ENCODE data around the gene ANTXR1. TPM values are rescaled to one million over a fixed set of nuclear protein-coding genes. Genes with fewer than 3 reads are reported as not detected.

The ANTXR1 gene
- total and polyA plus RNA-seq, 2 of the 8 experiments (the other 6 are each of a cell fraction or from before 2014, with no cell fraction given), result 15.8 to 44.3 TPM

GRCh38 chr2:69134306-69134945, 121.4 kb downstream of the ANTXR1 start:
- Histone ChIP-seq H4K5ac (ENCODE audit: insufficient read length, low read depth, low read length) (no peak overlapping the region), H3K27me3 (replicated peaks in 1 of 4; ENCODE audit: control insufficient read depth in 3 of 4, extremely low read depth in 1 of 4, insufficient read depth in 3 of 4, low read length in 3 of 4) (no peaks in the 10 kb centered on the region), H2AFZ (ENCODE audit: low read length) (no peak overlapping the region), H3K9me3 (ENCODE audit: insufficient read depth in 2 of 2, low read depth in 1 of 2, low read length in 1 of 2) (no peaks in the 10 kb centered on the region), H3K27ac (ENCODE audit: low read depth, low read length) (no peak overlapping the region), H3K4ac (replicated peaks; ENCODE audit: insufficient read length, low read depth, low read length) (no peak overlapping the region), H3K14ac (ENCODE audit: insufficient read length) (no peak overlapping the region), H4K8ac (ENCODE audit: extremely low read depth, insufficient read depth, low read length) (no peak overlapping the region), H3K56ac (replicated peaks; ENCODE audit: insufficient read length, low read depth, low read length) (no peak overlapping the region), H2AK5ac (ENCODE audit: low read depth, low read length) (no peak overlapping the region), H2BK15ac (ENCODE audit: low read length) (no peak overlapping the region), H2BK12ac (ENCODE audit: low read depth, low read length) (no peak overlapping the region), H2BK5ac (ENCODE audit: low read depth, low read length) (no peak overlapping the region), H4K20me1 (replicated peaks in 1 of 2; ENCODE audit: control insufficient read depth in 1 of 2, insufficient read depth in 2 of 2, low read length in 2 of 2) (no peaks in the 10 kb centered on the region), H3K79me1 (ENCODE audit: low read depth, low read length) (no peaks in the 10 kb centered on the region), H3K4me1 (replicated peaks in 1 of 4; ENCODE audit: control insufficient read depth in 3 of 4, insufficient read depth in 4 of 4, low read length in 3 of 4) (no peaks in the 10 kb centered on the region; a peak in 1 of 7 replicates), H3K4me3 (ENCODE audit: extremely low read depth in 1 of 4, insufficient read depth in 2 of 4, low read depth in 3 of 4, low read length in 4 of 4) (no peak overlapping the region), H3K23me2 (ENCODE audit: low read depth, low read length) (no peaks in the 10 kb centered on the region), H4K91ac (replicated peaks; ENCODE audit: insufficient read length, low read length) (no peak overlapping the region), H3K23ac (ENCODE audit: insufficient read length) (no peak overlapping the region), H3K36me3 (ENCODE audit: control insufficient read depth in 2 of 4, insufficient read depth in 4 of 4, low read length in 3 of 4) (peaks cover 0 to 3% (median 0%) of the 10 kb centered on the region in 4 experiments; a peak in 2 of 8 replicates), H3K18ac (ENCODE audit: extremely low read depth, low read length) (no peak overlapping the region), H2BK120ac (replicated peaks; ENCODE audit: low read depth, low read length) (no peak overlapping the region), H3K9ac (replicated peaks in 1 of 4; ENCODE audit: extremely low read depth in 1 of 4, low read depth in 3 of 4, low read length in 3 of 4) (no peak overlapping the region), H2BK20ac (ENCODE audit: low read length) (no peak overlapping the region), H3K4me2 (ENCODE audit: insufficient read depth in 1 of 2, low read depth in 2 of 2, low read length in 2 of 2) (no peak overlapping the region), H3K79me2 (ENCODE audit: control insufficient read depth in 1 of 2, insufficient read depth in 2 of 2, low read length in 2 of 2) (no peaks in the 10 kb centered on the region)
- DNase-seq (ENCODE audit: low read depth in 1 of 2, low spot score in 2 of 2) (no peak), FAIRE-seq (no peak)
- WGBS, 2 experiments (ENCODE audit: extremely low coverage in 1 of 2, insufficient coverage in 1 of 2, insufficient read length in 1 of 2, insufficient replicate concordance in 2 of 2, low coverage in 1 of 2, low lambda C conversion rate in 2 of 2, missing lambda C conversion rate in 1 of 2), result 83% methylated on average over 3 of the region's 3 CpGs; no CpG with 5 or more reads in 1 of the 2 experiments
- ChIA-PET POLR2A (ENCODE audit: partially characterized antibody) (no interaction called here), CTCF (ENCODE audit: partially characterized antibody) (interaction anchor here (0.6 to 1.4 kb wide), 3 partner anchors 36 to 121 kb away, joined by 3 to 4 read pairs (median 3); partner anchors contain the start of gene ANTXR1)
- TF ChIP-seq, protein P1, sequence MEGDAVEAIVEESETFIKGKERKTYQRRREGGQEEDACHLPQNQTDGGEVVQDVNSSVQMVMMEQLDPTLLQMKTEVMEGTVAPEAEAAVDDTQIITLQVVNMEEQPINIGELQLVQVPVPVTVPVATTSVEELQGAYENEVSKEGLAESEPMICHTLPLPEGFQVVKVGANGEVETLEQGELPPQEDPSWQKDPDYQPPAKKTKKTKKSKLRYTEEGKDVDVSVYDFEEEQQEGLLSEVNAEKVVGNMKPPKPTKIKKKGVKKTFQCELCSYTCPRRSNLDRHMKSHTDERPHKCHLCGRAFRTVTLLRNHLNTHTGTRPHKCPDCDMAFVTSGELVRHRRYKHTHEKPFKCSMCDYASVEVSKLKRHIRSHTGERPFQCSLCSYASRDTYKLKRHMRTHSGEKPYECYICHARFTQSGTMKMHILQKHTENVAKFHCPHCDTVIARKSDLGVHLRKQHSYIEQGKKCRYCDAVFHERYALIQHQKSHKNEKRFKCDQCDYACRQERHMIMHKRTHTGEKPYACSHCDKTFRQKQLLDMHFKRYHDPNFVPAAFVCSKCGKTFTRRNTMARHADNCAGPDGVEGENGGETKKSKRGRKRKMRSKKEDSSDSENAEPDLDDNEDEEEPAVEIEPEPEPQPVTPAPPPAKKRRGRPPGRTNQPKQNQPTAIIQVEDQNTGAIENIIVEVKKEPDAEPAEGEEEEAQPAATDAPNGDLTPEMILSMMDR (IDR thresholded peaks at IDR 0.05; ENCODE audit: control extremely low read depth in 1 of 3, insufficient read depth in 1 of 3, low read depth in 1 of 3, low read length in 3 of 3), result no peak
- TF ChIP-seq RXRA (IDR thresholded peaks at IDR 0.05; ENCODE audit: insufficient read depth, low read depth, low read length), result no peak
- no peak for TF ChIP-seq NRF1 (IDR thresholded peaks at IDR 0.05; ENCODE audit: low read depth, low read length)
- TF ChIP-seq EZH2 (IDR thresholded peaks at IDR 0.05; ENCODE audit: low read depth, low read length, severe bottlenecking), result no peak
- TF ChIP-seq RAD21 (IDR thresholded peaks at IDR 0.05 in 1 of 2, conservative IDR thresholded peaks at IDR 0.05 in 1 of 2; ENCODE audit: low read depth in 2 of 2, low read length in 2 of 2), result no peak
- TF ChIP-seq CREB1 (IDR thresholded peaks at IDR 0.05), result no peak
- no peak for TF ChIP-seq TEAD4 (IDR thresholded peaks at IDR 0.05; ENCODE audit: low read depth, low read length)
- no peak for TF ChIP-seq FOSL1 (IDR thresholded peaks at IDR 0.05; ENCODE audit: insufficient read depth, low read depth, low read length)
- no peak for TF ChIP-seq ZNF274 (IDR thresholded peaks at IDR 0.05; ENCODE audit: borderline replicate concordance, extremely low read depth, low read length)
- no peak for TF ChIP-seq KDM4A (IDR thresholded peaks at IDR 0.05; ENCODE audit: low read depth, low read length, severe bottlenecking)

Data from H1 (cell line).